GM10248 (cell line): ENCODE measurements around the gene KDM6B.
"Not testable (repeated sequence)": the region's sequence is repeated elsewhere in the genome, so short reads cannot be mapped to it uniquely, and the experiment has no call there.

Experiments used
- CTCF ChIA-PET: fragments of 300-600 bp; sonication (Branson Sonifier 250); formaldehyde crosslinking; extraction: SDS; loops from one replicate; lab custom pipeline; 2021; ENCODE audit warnings: antibody characterized with exemption; lab: Yijun Ruan, JAX
- POLR2A ChIA-PET: fragments of 350-650 bp; sonication (Branson Sonifier 250); formaldehyde crosslinking; extraction: SDS; loops from one replicate; lab custom pipeline; 2020; ENCODE audit warnings: antibody characterized with exemption; lab: Yijun Ruan, JAX
- DNase-seq: peaks from one replicate; pipeline ENCODE4 v3.0.0; 2012; ENCODE audit errors: extremely low spot score
- CTCF ChIP-seq: IDR thresholded peaks from 2 replicates; pipeline ENCODE4 v1.5.1; 2012; ENCODE audit warnings: mild to moderate bottlenecking, low read depth; ENCODE audit errors: extremely low read depth, missing control alignments, control extremely low read depth

Gene KDM6B

GRCh38 chr17:7809086-7809790, 24.8 kb upstream of the KDM6B start:
- no peak for DNase-seq
- CTCF ChIA-PET: interaction anchor here (1.0 to 1.1 kb wide), 2 partner anchors 9 to 18 kb away, joined by 3 to 4 read pairs; no protein-coding TSS in a partner anchor
- TF ChIP-seq CTCF: no peak
- POLR2A ChIA-PET: no interaction called here

- DNase-seq: not testable (repeated sequence)
- CTCF ChIA-PET: interaction anchor here (3.0 kb wide), 1 partner anchor 66 kb away, joined by 8 read pairs; no protein-coding TSS in a partner anchor
- POLR2A ChIA-PET: interaction anchor here (0.7 kb wide), 1 partner anchor 174 kb away, joined by 8 read pairs; no protein-coding TSS in a partner anchor
Measured at GRCh38 chr17:7809791-7810343, 24.1 kb upstream of the KDM6B start.

GRCh38 chr17:7811251-7811650, 22.8 kb upstream of the KDM6B start:
- DNase-seq: no peak
- CTCF ChIA-PET: interaction anchor here (0.8 to 3.0 kb wide), 3 partner anchors 67 to 230 kb away, joined by 3 to 8 read pairs (median 3); no protein-coding TSS in a partner anchor
- no peak for TF ChIP-seq CTCF
- POLR2A ChIA-PET: no interaction called here

GRCh38 chr17:7814969-7815368, 19.0 kb upstream of the KDM6B start:
- no peak for TF ChIP-seq CTCF
- ChIA-PET CTCF (no interaction called here), POLR2A (no interaction called here)
- no peak for DNase-seq

- TF ChIP-seq CTCF: no peak
- CTCF ChIA-PET: interaction anchor here (0.9 to 1.9 kb wide), 5 partner anchors 16 to 172 kb away, joined by 3 to 8 read pairs (median 3); partner anchors contain the start of genes KDM6B and TP53
- no peak for DNase-seq
- POLR2A ChIA-PET: no interaction called here
Measured at GRCh38 chr17:7816926-7817642, 16.9 kb upstream of the KDM6B start.

- POLR2A ChIA-PET: no interaction called here
- CTCF ChIA-PET: interaction anchor here (1.2 to 1.8 kb wide), 2 partner anchors 115 to 243 kb away, joined by 4 read pairs; no protein-coding TSS in a partner anchor
- no peak for TF ChIP-seq CTCF
- DNase-seq: no peak
Measured at GRCh38 chr17:7817643-7817964, 16.4 kb upstream of the KDM6B start.

- DNase-seq: no peak
- ChIA-PET CTCF (interaction anchor here (0.9 to 4.2 kb wide), 6 partner anchors 9 to 243 kb away, joined by 3 to 26 read pairs (median 4); partner anchors contain the start of gene KDM6B), POLR2A (no interaction called here)
- TF ChIP-seq CTCF: no peak
Measured at GRCh38 chr17:7818026-7818425, 16.0 kb upstream of the KDM6B start.
